GM12891 (cell line): ENCODE data around the gene STARD9.
A peak's percentile ranks its signal among the peaks of the same experiment; 100 is the strongest.
"Not testable (repeated sequence)": the region's sequence is repeated elsewhere in the genome, so short reads cannot be mapped to it uniquely, and the experiment has no call there.

Source experiments
- DNase-seq: peaks from one replicate; pipeline ENCODE4 v3.0.0; 2011; ENCODE audit warnings: low spot score; ENCODE audit not compliant: insufficient read length
- FAIRE-seq: peaks from 2 replicates; lab custom pipeline; 2011; peaks lifted over from hg19 to GRCh38; lab: Jason Lieb, UNC
- PAX5 ChIP-seq: IDR thresholded peaks from 2 replicates; pipeline ENCODE4 v1.6.1; 2011; ENCODE audit warnings: low read length, moderate library complexity, mild to moderate bottlenecking; ENCODE audit not compliant: insufficient read depth, severe bottlenecking
- POLR2A ChIP-seq: IDR thresholded peaks from 2 replicates; pipeline ENCODE4 v1.6.1; 2011; ENCODE audit warnings: low read depth, low read length, control low read depth
- POLR2AphosphoS5 ChIP-seq: IDR thresholded peaks from 2 replicates; pipeline ENCODE4 v1.6.1; 2011; ENCODE audit warnings: low read depth, low read length, control low read depth
- POU2F2 ChIP-seq: IDR thresholded peaks from 2 replicates; pipeline ENCODE4 v1.6.1; 2011; ENCODE audit warnings: low read depth, mild to moderate bottlenecking, control low read depth, low read length, moderate library complexity
- SPI1 ChIP-seq: IDR thresholded peaks from 2 replicates; pipeline ENCODE4 v1.6.1; 2011; ENCODE audit warnings: low read depth, low read length, control low read depth
- TAF1 ChIP-seq: IDR thresholded peaks from 2 replicates; pipeline ENCODE4 v1.6.1; 2011; ENCODE audit warnings: low read depth, low read length, control low read depth

STARD9 gene

DNA sequence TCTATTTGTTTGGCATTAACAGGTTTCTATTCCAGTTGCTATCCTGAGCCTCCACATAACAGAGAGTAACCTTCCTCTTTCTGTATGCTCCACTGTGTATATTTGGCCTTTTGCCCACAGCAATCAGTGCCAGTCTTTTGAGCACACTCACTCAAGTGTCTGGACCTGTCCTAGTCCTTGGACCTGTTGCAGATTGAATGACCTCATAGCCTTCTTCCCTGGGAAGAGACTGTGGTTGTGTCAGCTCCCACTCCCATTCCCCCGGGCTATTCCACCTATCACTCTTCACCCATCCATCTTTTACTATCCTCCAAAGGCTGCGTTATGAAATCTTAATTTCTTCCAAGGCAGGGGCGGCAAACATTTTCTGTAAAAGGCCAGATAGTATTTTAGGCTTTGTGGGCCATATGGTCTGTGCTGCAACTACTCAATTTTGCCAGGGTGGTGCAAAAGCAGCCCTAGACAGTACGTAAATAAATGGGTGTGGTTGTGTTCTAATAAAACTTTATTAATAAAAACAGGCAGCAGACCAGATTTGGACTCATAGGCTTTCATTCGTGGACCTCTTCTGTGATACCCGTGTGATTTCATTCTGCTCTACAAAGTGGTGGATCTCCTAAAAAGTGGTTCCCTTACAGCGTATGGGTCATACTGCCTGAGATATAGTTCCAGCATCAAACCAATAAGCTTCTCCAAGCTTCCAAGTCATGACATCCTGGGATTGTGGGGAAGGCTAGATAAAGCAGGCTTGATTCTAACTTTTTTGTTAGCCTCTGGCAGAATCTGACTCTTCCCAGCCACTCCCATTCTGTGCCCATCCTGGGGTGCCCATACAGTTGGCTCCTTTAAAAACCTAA lies 104.1 kb downstream of the STARD9 start:
- TF ChIP-seq POLR2AphosphoS5, result no peak
- TF ChIP-seq SPI1, result no peak
- no peak for DNase-seq
- no peak for FAIRE-seq

DNA sequence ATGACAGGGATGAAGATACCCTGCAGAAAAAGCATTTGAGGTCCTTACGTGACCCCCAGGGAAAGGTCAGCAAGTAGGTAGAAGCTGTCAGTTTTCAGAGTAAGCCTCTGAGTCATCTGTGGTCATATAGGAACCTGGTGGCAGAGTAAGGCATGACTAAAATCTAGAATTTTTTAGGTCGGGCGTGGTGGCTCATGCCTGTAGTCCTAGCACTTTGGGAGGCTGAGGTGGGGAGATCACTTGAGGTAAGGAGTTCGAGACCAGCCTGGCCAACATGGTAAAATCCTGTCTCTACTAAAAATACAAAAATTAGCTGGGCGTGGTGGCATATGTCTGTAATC lies 104.7 kb downstream of the STARD9 start:
- peak; percentile 25 for DNase-seq
- not testable (repeated sequence) for FAIRE-seq

DNA sequence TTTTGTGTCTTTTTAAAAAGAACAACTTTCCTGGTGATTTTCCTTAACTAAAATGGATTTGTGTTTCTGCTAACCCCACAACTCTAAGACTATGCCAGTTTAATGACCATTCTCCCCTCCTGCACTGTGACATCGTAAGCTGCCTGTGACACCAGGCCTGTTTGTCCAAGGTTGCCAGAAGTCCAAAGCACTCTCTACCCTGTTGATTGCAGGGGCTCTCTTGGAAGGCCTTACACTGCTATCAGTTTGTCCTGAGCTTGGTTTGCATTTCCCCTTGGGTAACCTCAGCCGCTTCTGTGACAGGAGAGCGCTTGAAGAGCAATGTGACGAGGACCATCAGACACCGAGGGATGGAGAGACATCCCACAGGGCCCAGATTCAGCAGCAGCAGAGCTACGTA lies 105.7 kb downstream of the STARD9 start:
- DNase-seq, result no peak
- TF ChIP-seq TAF1 (no peak), PAX5 (no peak), SPI1 (no peak), POLR2AphosphoS5 (no peak), POLR2A (no peak), POU2F2 (no peak)
- no peak for FAIRE-seq

GRCh38 chr15:42686281-42686680 lies 110.9 kb downstream of the STARD9 start:
- DNase-seq (no peak), FAIRE-seq (no peak)
- TF ChIP-seq POLR2A (no peak), PAX5 (no peak), SPI1 (no peak), POU2F2 (no peak), TAF1 (no peak), POLR2AphosphoS5 (no peak)

DNA sequence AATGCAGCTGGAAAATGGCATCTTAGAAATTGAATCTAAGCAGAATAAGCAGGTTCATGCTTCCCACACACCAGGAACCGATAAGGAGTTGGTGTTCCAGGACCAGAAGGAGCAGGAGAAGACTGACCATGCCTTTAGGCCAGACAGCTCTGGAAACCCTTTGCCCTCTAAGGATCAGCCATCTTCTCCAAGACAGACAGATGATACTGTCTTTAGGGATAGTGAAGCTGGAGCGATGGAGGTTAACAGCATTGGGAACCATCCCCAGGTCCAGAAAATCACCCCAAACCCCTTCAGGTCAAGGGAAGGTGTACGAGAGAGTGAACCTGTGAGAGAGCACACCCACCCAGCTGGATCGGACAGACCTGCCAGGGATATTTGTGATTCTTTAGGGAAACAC lies 112.3 kb downstream of the STARD9 start:
- TF ChIP-seq POLR2AphosphoS5 (no peak), POU2F2 (no peak), POLR2A (no peak), SPI1 (no peak), TAF1 (no peak), PAX5 (no peak)
- FAIRE-seq (no peak), DNase-seq (no peak)

DNA sequence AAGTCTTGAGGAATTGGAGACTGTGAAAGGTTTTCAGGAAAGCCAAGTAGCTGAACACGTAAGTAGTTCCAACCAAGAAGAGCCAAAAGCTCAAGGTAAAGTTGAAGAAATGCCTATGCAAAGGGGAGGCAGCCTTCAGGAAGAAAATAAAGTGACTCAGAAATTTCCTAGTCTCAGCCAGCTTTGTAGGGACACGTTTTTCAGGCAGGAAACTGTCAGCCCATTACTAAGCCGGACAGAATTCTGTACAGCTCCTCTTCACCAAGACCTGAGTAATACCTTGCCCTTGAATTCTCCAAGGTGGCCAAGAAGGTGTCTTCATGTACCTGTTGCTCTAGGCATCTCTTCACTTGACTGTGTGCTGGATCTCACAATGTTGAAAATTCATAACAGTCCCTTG lies 112.9 kb downstream of the STARD9 start:
- FAIRE-seq, result no peak
- no peak for TF ChIP-seq POLR2A
- TF ChIP-seq SPI1, result no peak
- DNase-seq, result no peak

DNA sequence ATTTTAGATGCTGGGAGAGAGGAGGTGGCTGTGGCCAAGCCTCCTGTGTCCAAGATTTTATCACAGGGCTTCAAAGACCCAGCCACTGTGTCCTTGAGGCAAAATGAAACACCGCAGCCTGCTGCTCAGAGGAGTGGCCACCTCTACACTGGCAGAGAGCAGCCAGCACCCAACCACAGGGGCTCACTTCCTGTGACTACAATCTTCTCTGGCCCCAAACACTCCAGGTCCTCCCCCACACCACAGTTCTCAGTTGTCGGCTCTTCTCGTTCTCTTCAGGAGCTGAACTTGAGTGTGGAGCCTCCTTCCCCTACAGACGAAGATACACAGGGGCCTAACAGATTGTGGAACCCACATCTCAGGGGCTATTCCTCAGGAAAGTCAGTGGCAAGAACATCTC lies 115.9 kb downstream of the STARD9 start:
- no peak for DNase-seq
- TF ChIP-seq POLR2AphosphoS5, result no peak
- no peak for TF ChIP-seq SPI1
- no peak for TF ChIP-seq POU2F2
- TF ChIP-seq POLR2A, result no peak
- no peak for TF ChIP-seq TAF1
- no peak for TF ChIP-seq PAX5
- no peak for FAIRE-seq

- DNase-seq (no peak), FAIRE-seq (no peak)
Observed at GRCh38 chr15:42691770-42692169, 116.4 kb downstream of the STARD9 start.

DNA sequence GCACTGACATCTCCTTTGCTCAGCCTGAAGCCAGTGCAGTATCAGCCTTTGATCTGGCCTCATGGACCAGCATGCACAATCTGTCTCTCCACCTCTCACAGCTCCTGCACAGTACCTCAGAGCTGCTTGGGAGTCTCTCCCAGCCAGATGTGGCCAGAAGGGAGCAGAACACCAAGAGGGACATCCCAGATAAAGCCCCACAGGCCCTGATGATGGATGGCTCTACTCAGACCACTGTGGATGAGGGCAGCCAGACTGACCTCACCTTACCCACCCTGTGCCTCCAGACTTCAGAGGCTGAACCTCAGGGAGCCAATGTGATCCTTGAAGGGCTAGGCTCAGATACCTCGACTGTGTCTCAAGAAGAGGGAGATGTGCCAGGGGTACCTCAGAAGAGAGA lies 117.1 kb downstream of the STARD9 start:
- TF ChIP-seq POLR2AphosphoS5 (no peak), POU2F2 (no peak), TAF1 (no peak)
- DNase-seq (no peak), FAIRE-seq (no peak)

More at GRCh38 chr15:42691770-42692169, 116.4 kb downstream of the STARD9 start:
- no peak for TF ChIP-seq PAX5
- no peak for TF ChIP-seq POLR2AphosphoS5
- no peak for TF ChIP-seq TAF1
- TF ChIP-seq SPI1, result no peak
- no peak for TF ChIP-seq POU2F2
- no peak for TF ChIP-seq POLR2A

DNA sequence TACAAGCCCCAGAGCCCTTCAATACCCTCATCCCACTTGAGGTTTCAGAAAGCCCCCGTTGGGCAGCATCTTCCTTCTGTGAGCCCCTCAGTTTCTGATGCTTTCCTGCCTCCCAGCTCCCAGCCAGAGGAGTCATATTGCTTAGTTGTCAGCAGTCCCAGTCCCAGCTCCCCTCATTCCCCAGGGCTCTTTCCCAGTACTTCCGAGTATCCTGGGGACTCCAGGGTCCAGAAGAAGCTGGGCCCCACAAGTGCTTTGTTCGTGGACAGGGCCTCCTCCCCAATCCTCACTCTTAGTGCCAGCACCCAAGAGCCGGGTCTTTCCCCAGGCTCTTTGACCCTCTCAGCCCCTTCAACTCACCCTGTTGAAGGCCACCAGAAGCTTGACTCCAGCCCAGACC lies 117.6 kb downstream of the STARD9 start:
- TF ChIP-seq SPI1 (no peak), POLR2AphosphoS5 (no peak), PAX5 (no peak), POLR2A (no peak), TAF1 (no peak), POU2F2 (no peak)
- DNase-seq, result no peak
- FAIRE-seq, result no peak

- DNase-seq (no peak), FAIRE-seq (no peak)
- no peak for TF ChIP-seq POLR2AphosphoS5
Observed at GRCh38 chr15:42693496-42693895, 118.1 kb downstream of the STARD9 start.

DNA sequence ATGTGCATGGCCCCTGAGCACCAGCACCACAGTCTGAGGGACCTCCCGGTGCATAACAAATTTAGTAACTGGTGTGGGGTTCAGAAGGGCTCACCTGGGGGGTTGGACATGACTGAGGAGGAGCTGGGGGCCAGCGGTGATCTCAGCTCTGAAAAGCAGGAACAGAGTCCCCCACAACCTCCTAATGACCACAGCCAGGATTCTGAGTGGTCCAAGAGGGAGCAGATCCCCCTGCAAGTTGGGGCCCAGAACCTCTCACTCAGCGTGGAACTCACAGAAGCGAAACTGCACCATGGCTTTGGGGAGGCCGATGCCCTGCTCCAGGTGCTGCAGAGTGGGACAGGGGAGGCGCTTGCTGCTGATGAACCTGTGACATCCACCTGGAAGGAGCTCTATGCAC lies 118.5 kb downstream of the STARD9 start:
- FAIRE-seq (no peak), DNase-seq (no peak)
- TF ChIP-seq SPI1 (no peak), POU2F2 (no peak), POLR2AphosphoS5 (no peak), POLR2A (no peak), PAX5 (no peak), TAF1 (no peak)
